K562 (cell line): ENCODE results near the gene RASD2. TPM values are rescaled to one million over a fixed set of nuclear protein-coding genes. Genes with fewer than 3 reads are reported as not detected.

Experiments
- ATAC-seq: fragments of 200-7000 bp; cut with Tn5 transposase; 3 replicates; pipeline ENCODE4 v1.9.1; 2020; ENCODE audit warnings: moderate library complexity
- BruUV-seq: library from RNA; stranded (reverse); fragments of 400-500 nt; replicated peaks from 2 replicates; lab custom pipeline; 2021; lab: Mats Ljungman, UMichigan
- CTCF ChIA-PET: fragments of 300-600 bp; formaldehyde crosslinking; extraction: SDS; loops from one replicate; lab custom pipeline; 2021; ENCODE audit warnings: low intra/inter-chr PET ratio; lab: Yijun Ruan, JAX
- POLR2A ChIA-PET: fragments of 300-600, 350-650 bp; sonication (Branson Sonifier 250); formaldehyde crosslinking; extraction: SDS; loops from one replicate; lab custom pipeline; 2021; ENCODE audit warnings: antibody characterized with exemption, inconsistent platforms; lab: Yijun Ruan, JAX
- DNase-seq, 4 experiments: peaks; one replicate each; pipeline versions ENCODE4 v3.0.0 to v3.0.0-alpha.2; 2011 to 2018; ENCODE audit warnings: low spot score in 3 of 4, mixed read lengths in 3 of 4; ENCODE audit errors: extremely low read depth in 1 of 4
- FAIRE-seq: peaks from 2 replicates; lab custom pipeline; 2011; peaks lifted over from hg19 to GRCh38; lab: Jason Lieb, UNC
- H2AFZ ChIP-seq: 2 replicates; pipeline ENCODE4 v1.6.0; 2011; ENCODE audit warnings: low read depth, low read length, control low read depth, inconsistent platforms
- H3K27ac ChIP-seq: fragments of 200-600 bp; 3 replicates; pipeline ENCODE4 v1.8.0; 2011; ENCODE audit warnings: low read depth, mild to moderate bottlenecking, control low read depth, inconsistent platforms, low read length, moderate library complexity, mixed read lengths; ENCODE audit errors: extremely low read depth
- H3K27me3 ChIP-seq, 2 experiments: fragments of 300-600 bp in 1 of 2; 2 replicates in 1 of 2; 3 replicates in 1 of 2; pipeline versions ENCODE4 v1.6.0 to v1.8.0; 2011; ENCODE audit warnings: inconsistent platforms in 2 of 2, low read length in 2 of 2, mild to moderate bottlenecking in 1 of 2, mixed read lengths in 1 of 2, moderate library complexity in 1 of 2; ENCODE audit not compliant: control insufficient read depth in 2 of 2, insufficient read depth in 2 of 2
- H3K36me3 ChIP-seq: fragments of 300-600 bp; 3 replicates; pipeline ENCODE4 v1.8.0; 2011; ENCODE audit warnings: mild to moderate bottlenecking, low read length, inconsistent platforms; ENCODE audit not compliant: control insufficient read depth, insufficient read depth
- H3K4me1 ChIP-seq, 2 experiments: fragments of 200-600 bp in 1 of 2; replicated peaks in 1 of 2; 2 replicates in 1 of 2; 3 replicates in 1 of 2; pipeline versions ENCODE4 v1.5.1 to v1.8.0; 2011; ENCODE audit warnings: inconsistent platforms in 2 of 2, low read length in 2 of 2, mild to moderate bottlenecking in 1 of 2, mixed read lengths in 1 of 2, moderate library complexity in 1 of 2; ENCODE audit not compliant: control insufficient read depth in 2 of 2, insufficient read depth in 2 of 2
- H3K4me2 ChIP-seq: 2 replicates; pipeline ENCODE4 v1.6.1; 2011; ENCODE audit warnings: low read length, control low read depth, inconsistent platforms, mixed read lengths; ENCODE audit not compliant: insufficient read depth
- H3K4me3 ChIP-seq: fragments of 200-600 bp; sonication (generic), shearing (Covaris generic); 2 replicates; pipeline ENCODE4 v1.5.1; 2016; ENCODE audit warnings: control low read depth, inconsistent platforms
- H3K79me2 ChIP-seq: fragments of 200-600 bp; 3 replicates; pipeline ENCODE4 v1.8.0; 2011; ENCODE audit warnings: low read length, inconsistent platforms; ENCODE audit not compliant: control insufficient read depth, insufficient read depth
- H3K9ac ChIP-seq, 2 experiments: 2 replicates each; pipeline versions ENCODE4 v1.6.0 to v1.6.1; 2011; ENCODE audit warnings: low read depth in 2 of 2, low read length in 2 of 2, control low read depth in 1 of 2, inconsistent platforms in 1 of 2, mild to moderate bottlenecking in 1 of 2, mixed read lengths in 1 of 2; ENCODE audit not compliant: insufficient read depth in 1 of 2
- H3K9me1 ChIP-seq: one replicate; pipeline ENCODE4 v1.6.0; 2011; ENCODE audit warnings: inconsistent platforms, mild to moderate bottlenecking, low read length, moderate library complexity; ENCODE audit not compliant: control insufficient read depth, insufficient read depth
- H3K9me3 ChIP-seq: replicated peaks from 2 replicates; pipeline ENCODE4 v1.5.1; 2011; ENCODE audit warnings: low read depth, low read length, inconsistent platforms; ENCODE audit not compliant: control insufficient read depth, insufficient read depth
- H4K20me1 ChIP-seq: replicated peaks from 2 replicates; pipeline ENCODE4 v1.6.1; 2011; ENCODE audit warnings: low read length, inconsistent platforms, mixed read lengths; ENCODE audit not compliant: control insufficient read depth, insufficient read depth
- MAFF ChIP-seq: IDR thresholded peaks from 2 replicates; pipeline ENCODE4 v1.6.1; 2012; ENCODE audit warnings: low read length, improper control_type of control experiment
- NCOA1 ChIP-seq: fragments of 450-650 bp; IDR thresholded peaks from 2 replicates; pipeline ENCODE4 v1.6.1; 2016; ENCODE audit warnings: low read depth
- RUNX1 ChIP-seq: sonication (generic); IDR thresholded peaks from 2 replicates; pipeline ENCODE4 v1.6.1; 2016; ENCODE audit warnings: antibody characterized with exemption, low read depth
- SMAD1 ChIP-seq: fragments of 150-350 bp; IDR thresholded peaks from 2 replicates; pipeline ENCODE4 v1.6.1; 2014; ENCODE audit warnings: low read length, low read depth; ENCODE audit not compliant: partially characterized antibody
- ZNF124 ChIP-seq: sonication (generic); formaldehyde crosslinking; IDR thresholded peaks from 2 replicates; pipeline ENCODE4 v1.8.1; 2022; ENCODE audit warnings: missing genetic modification reagents
- ZNF3 ChIP-seq: fragments of 250-450 bp; sonication (Bioruptor Pico); IDR thresholded peaks from 2 replicates; pipeline ENCODE4 v1.5.0; 2021; ENCODE audit warnings: mild to moderate bottlenecking, moderate library complexity
- ZNF407 ChIP-seq: fragments of 450-650 bp; IDR thresholded peaks from 2 replicates; pipeline ENCODE4 v1.6.1; 2016; ENCODE audit warnings: low read depth
- WGBS: fragments of 100-300 bp; shearing (Covaris generic); methylation state at CpG from one replicate; pipeline ENCODE4 v1.1.6; 2016; ENCODE audit warnings: low coverage, mixed read lengths; ENCODE audit not compliant: insufficient coverage; ENCODE audit errors: missing lambda C conversion rate; 5-methylcytosine and 5-hydroxymethylcytosine counted together
- in situ Hi-C: fragments of 300-500 bp; cut with MboI; formaldehyde crosslinking; loops from 4 replicates; pipeline ENCODE4 v1.15.0; 2018; ENCODE audit warnings: inconsistent platforms, mixed read lengths
- intact Hi-C: fragments of 100-400 bp; cut with micrococcal nuclease; formaldehyde crosslinking; loops from 2 replicates; pipeline ENCODE4 v1.14.2; 2022
- polyA plus RNA-seq, 8 experiments: library from polyadenylated mRNA; depleted of rRNA in 4 of 8; stranded (reverse) in 5 of 8; unstranded in 3 of 8; fragments of >200 nt; fragmentation: Nextera tagmentation in 2 of 8; fragmentation: Illumina TruSeq in 1 of 8; extraction: Ambion mirVana in 2 of 8; extraction: Trizol in 1 of 8; gene quantifications; 2 replicates each; pipeline versions ENCODE4 v1.2.1 to v1.2.3, GENCODE V29; 2011 to 2014; ENCODE audit warnings: inconsistent platforms in 1 of 8, missing spikeins in 1 of 8
- total RNA-seq, 7 experiments: library from RNA; depleted of rRNA in 6 of 7; stranded (reverse); fragments of >200 nt in 6 of 7; fragmentation: Illumina TruSeq in 2 of 7; extraction: Trizol in 2 of 7; gene quantifications; 2 replicates each; pipeline versions ENCODE4 v1.2.1 to v1.2.3, GENCODE V29; 2011 to 2021; ENCODE audit warnings: low replicate concordance in 1 of 7

Gene RASD2
- total and polyA plus RNA-seq, 9 of the 15 experiments (the other 6 are each of a cell fraction or from before 2014, with no cell fraction given), result 0.05 TPM; not detected in 8

- intact Hi-C loops, result no loop called here
- Histone ChIP-seq H3K9me3 (no peaks in the 10 kb centered on the region), H3K27me3 (peaks cover 0 to 12% of the 10 kb centered on the region in 2 experiments; a peak in 2 of 5 replicates), H2AFZ (no peak overlapping the region), H4K20me1 (peaks cover 2% of the 10 kb centered on the region; the same call in 1 of the 2 replicates), H3K79me2 (no peaks in the 10 kb centered on the region), H3K27ac (no peak overlapping the region), H3K4me2 (no peak overlapping the region), H3K9ac (no peak overlapping the region), H3K4me1 (peaks cover 6% of the 10 kb centered on the region in 2 experiments; a peak in 3 of 5 replicates), H3K36me3 (no peaks in the 10 kb centered on the region), H3K9me1 (no peaks in the 10 kb centered on the region), H3K4me3 (no peak overlapping the region)
- BruUV-seq, result no TSS peak
- no peak for DNase-seq
- no peak for ATAC-seq
- ChIA-PET POLR2A (no interaction called here), CTCF (no interaction called here)
- TF ChIP-seq ZNF124 (CRISPR knock-in tag) (no peak), ZNF3 (CRISPR knock-in tag) (no peak), NCOA1 (no peak), RUNX1 (no peak), ZNF407 (no peak), SMAD1 (no peak), MAFF (no peak)
- in situ Hi-C loops, result no loop called here
- FAIRE-seq, result no peak
- WGBS, result 32% methylated on average over 9 of the region's 12 CpGs
These were observed 14.2 kb upstream of the RASD2 start for GRCh38 chr22:35526333-35526979.
